Measurements from ENCODE around the gene PHLDB1.

Gene PHLDB1

DNA sequence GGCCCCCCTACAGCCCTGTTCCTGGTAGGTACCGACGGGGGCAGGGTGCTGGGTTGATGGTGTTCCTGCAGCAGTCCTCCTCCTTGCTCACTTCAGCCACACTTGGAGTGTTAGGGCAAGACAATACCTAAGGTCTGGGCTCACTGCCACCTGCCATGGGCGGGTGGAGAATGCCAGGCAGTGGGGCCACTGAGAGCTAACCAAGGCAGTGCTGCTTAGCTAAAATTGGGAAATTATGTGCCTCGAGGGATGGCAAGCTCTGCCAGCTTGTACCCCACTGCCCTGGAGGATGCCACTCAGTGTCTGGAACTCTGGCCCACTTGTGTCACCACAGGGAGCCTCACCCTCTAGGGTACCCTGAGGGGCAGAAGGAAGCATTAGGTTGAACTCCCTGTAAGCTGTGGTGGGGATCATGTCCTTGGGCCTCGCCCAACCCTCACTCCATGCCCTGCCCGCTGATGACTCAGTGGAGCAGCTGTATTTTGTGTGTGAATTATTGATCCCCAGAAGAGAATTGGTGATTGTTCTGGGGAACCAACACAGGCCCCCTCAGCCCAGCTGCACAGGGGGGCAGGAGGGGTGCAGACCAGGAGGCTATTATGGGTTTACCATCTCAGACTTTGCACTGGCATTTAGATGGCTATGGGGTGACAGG is 17.7 kb downstream of the PHLDB1 start:
- WGBS, result 96% methylated on average over 6 of the region's 6 CpGs
- peaks cover 21% of the 10 kb centered on the region for H3K4me1 ChIP-seq (ENCODE audit: insufficient read depth, low read length)
- no peak overlapping the region for H3K4me3 ChIP-seq (ENCODE audit: low read length)
- no peak overlapping the region for H3K9ac ChIP-seq (ENCODE audit: low read depth, low read length)
- H3K27me3 ChIP-seq (ENCODE audit: insufficient read depth, low read length), result no peaks in the 10 kb centered on the region
- no peak overlapping the region for H3K27ac ChIP-seq (ENCODE audit: low read depth, low read length)
- peaks cover 44% of the 10 kb centered on the region for H3K36me3 ChIP-seq (ENCODE audit: insufficient read depth, low read length)
- no peaks in the 10 kb centered on the region for H3K9me3 ChIP-seq (ENCODE audit: insufficient read depth, low read depth, low read length)

DNA sequence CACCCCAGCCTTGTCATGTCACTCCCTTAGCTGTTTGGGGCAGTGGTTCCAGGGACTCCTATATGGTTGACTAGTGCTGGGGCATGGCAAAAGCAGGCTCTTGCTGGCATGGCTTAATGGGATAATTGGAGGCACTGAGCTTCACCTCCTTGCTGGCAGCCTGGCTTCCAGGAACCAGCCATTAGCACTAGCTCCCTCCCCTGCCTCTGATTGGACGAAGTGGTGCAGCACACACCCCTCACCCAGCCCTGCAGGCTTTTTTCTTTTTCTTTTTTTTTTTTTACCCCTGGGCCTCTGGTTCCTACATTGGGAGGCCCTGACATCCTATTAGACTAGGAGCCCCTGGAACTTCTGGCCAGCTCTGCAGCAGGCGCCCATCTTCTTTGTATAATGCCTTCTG is 18.6 kb downstream of the PHLDB1 start:
- H3K27ac ChIP-seq (ENCODE audit: low read depth, low read length), result no peak overlapping the region
- H3K27me3 ChIP-seq (ENCODE audit: insufficient read depth, low read length), result no peaks in the 10 kb centered on the region
- peaks cover 15% of the 10 kb centered on the region for H3K4me1 ChIP-seq (ENCODE audit: insufficient read depth, low read length)
- H3K36me3 ChIP-seq (ENCODE audit: insufficient read depth, low read length), result peaks cover 50% of the 10 kb centered on the region
- H3K4me3 ChIP-seq (ENCODE audit: low read length), result no peak overlapping the region
- 78% methylated on average over 2 of the region's 2 CpGs for WGBS
- no peaks in the 10 kb centered on the region for H3K9me3 ChIP-seq (ENCODE audit: insufficient read depth, low read depth, low read length)
- no peak overlapping the region for H3K9ac ChIP-seq (ENCODE audit: low read depth, low read length)

- 96% methylated on average over 10 of the region's 10 CpGs for WGBS
- Histone ChIP-seq H3K9ac (ENCODE audit: low read depth, low read length) (no peak overlapping the region), H3K27me3 (ENCODE audit: insufficient read depth, low read length) (no peaks in the 10 kb centered on the region), H3K4me3 (ENCODE audit: low read length) (no peak overlapping the region), H3K4me1 (ENCODE audit: insufficient read depth, low read length) (peaks cover 6% of the 10 kb centered on the region), H3K9me3 (ENCODE audit: insufficient read depth, low read depth, low read length) (no peaks in the 10 kb centered on the region), H3K27ac (ENCODE audit: low read depth, low read length) (no peak overlapping the region), H3K36me3 (ENCODE audit: insufficient read depth, low read length) (peaks cover 58% of the 10 kb centered on the region)
Observed at GRCh38 chr11:118627566-118627965, 20.2 kb downstream of the PHLDB1 start.

- Histone ChIP-seq H3K27ac (ENCODE audit: low read depth, low read length) (no peak overlapping the region), H3K36me3 (ENCODE audit: insufficient read depth, low read length) (peaks cover 58% of the 10 kb centered on the region)
- WGBS, result 97% methylated on average over 20 of the region's 20 CpGs
Observed at GRCh38 chr11:118628031-118628430, 20.6 kb downstream of the PHLDB1 start.

GRCh38 chr11:118628432-118628831 is 21.0 kb downstream of the PHLDB1 start:
- WGBS, result 94% methylated on average over 13 of the region's 13 CpGs
- no peak overlapping the region for H3K4me3 ChIP-seq (ENCODE audit: low read length)
- no peaks in the 10 kb centered on the region for H3K27me3 ChIP-seq (ENCODE audit: insufficient read depth, low read length)
- H3K27ac ChIP-seq (ENCODE audit: low read depth, low read length), result no peak overlapping the region
- H3K36me3 ChIP-seq (ENCODE audit: insufficient read depth, low read length), result peaks cover 60% of the 10 kb centered on the region
- no peaks in the 10 kb centered on the region for H3K9me3 ChIP-seq (ENCODE audit: insufficient read depth, low read depth, low read length)
- peaks cover 1% of the 10 kb centered on the region; the same call in 1 of the 2 replicates for H3K4me1 ChIP-seq (ENCODE audit: insufficient read depth, low read length)
- no peak overlapping the region for H3K9ac ChIP-seq (ENCODE audit: low read depth, low read length)

More at GRCh38 chr11:118628031-118628430, 20.6 kb downstream of the PHLDB1 start:
- H3K4me3 ChIP-seq (ENCODE audit: low read length), result no peak overlapping the region
- no peak overlapping the region for H3K9ac ChIP-seq (ENCODE audit: low read depth, low read length)
- H3K27me3 ChIP-seq (ENCODE audit: insufficient read depth, low read length), result no peaks in the 10 kb centered on the region
- H3K4me1 ChIP-seq (ENCODE audit: insufficient read depth, low read length), result peaks cover 1% of the 10 kb centered on the region; the same call in 1 of the 2 replicates
- no peaks in the 10 kb centered on the region for H3K9me3 ChIP-seq (ENCODE audit: insufficient read depth, low read depth, low read length)

GRCh38 chr11:118628861-118629549 is 21.6 kb downstream of the PHLDB1 start:
- no peak overlapping the region for H3K9ac ChIP-seq (ENCODE audit: low read depth, low read length)
- H3K4me1 ChIP-seq (ENCODE audit: insufficient read depth, low read length), result peaks cover 7% of the 10 kb centered on the region
- H3K36me3 ChIP-seq (ENCODE audit: insufficient read depth, low read length), result peaks cover 64% of the 10 kb centered on the region
- no peak overlapping the region for H3K27ac ChIP-seq (ENCODE audit: low read depth, low read length)
- 90% methylated on average over 5 of the region's 5 CpGs for WGBS
- H3K27me3 ChIP-seq (ENCODE audit: insufficient read depth, low read length), result no peaks in the 10 kb centered on the region
- no peak overlapping the region for H3K4me3 ChIP-seq (ENCODE audit: low read length)
- no peaks in the 10 kb centered on the region for H3K9me3 ChIP-seq (ENCODE audit: insufficient read depth, low read depth, low read length)

GRCh38 chr11:118629761-118630661 is 22.6 kb downstream of the PHLDB1 start:
- Histone ChIP-seq H3K9me3 (ENCODE audit: insufficient read depth, low read depth, low read length) (no peaks in the 10 kb centered on the region), H3K4me1 (ENCODE audit: insufficient read depth, low read length) (peaks cover 12% of the 10 kb centered on the region), H3K36me3 (ENCODE audit: insufficient read depth, low read length) (peaks cover 59% of the 10 kb centered on the region), H3K27ac (ENCODE audit: low read depth, low read length) (no peak overlapping the region), H3K4me3 (ENCODE audit: low read length) (no peak overlapping the region), H3K9ac (ENCODE audit: low read depth, low read length) (no peak overlapping the region), H3K27me3 (ENCODE audit: insufficient read depth, low read length) (no peaks in the 10 kb centered on the region)
- WGBS, result 95% methylated on average over 6 of the region's 6 CpGs

GRCh38 chr11:118631142-118631909 is 23.9 kb downstream of the PHLDB1 start:
- no peak overlapping the region for H3K4me3 ChIP-seq (ENCODE audit: low read length)
- 95% methylated on average over 14 of the region's 14 CpGs for WGBS
- H3K9ac ChIP-seq (ENCODE audit: low read depth, low read length), result no peak overlapping the region
- H3K27me3 ChIP-seq (ENCODE audit: insufficient read depth, low read length), result no peaks in the 10 kb centered on the region
- H3K4me1 ChIP-seq (ENCODE audit: insufficient read depth, low read length), result peaks cover 20% of the 10 kb centered on the region
- H3K36me3 ChIP-seq (ENCODE audit: insufficient read depth, low read length), result peaks cover 58% of the 10 kb centered on the region
- H3K27ac ChIP-seq (ENCODE audit: low read depth, low read length), result no peak overlapping the region
- no peaks in the 10 kb centered on the region for H3K9me3 ChIP-seq (ENCODE audit: insufficient read depth, low read depth, low read length)

GRCh38 chr11:118632577-118633318 is 25.3 kb downstream of the PHLDB1 start:
- Histone ChIP-seq H3K27ac (ENCODE audit: low read depth, low read length) (no peak overlapping the region), H3K9ac (ENCODE audit: low read depth, low read length) (no peak overlapping the region), H3K4me1 (ENCODE audit: insufficient read depth, low read length) (peaks cover 20% of the 10 kb centered on the region), H3K27me3 (ENCODE audit: insufficient read depth, low read length) (no peaks in the 10 kb centered on the region), H3K9me3 (ENCODE audit: insufficient read depth, low read depth, low read length) (no peaks in the 10 kb centered on the region), H3K4me3 (ENCODE audit: low read length) (no peak overlapping the region), H3K36me3 (ENCODE audit: insufficient read depth, low read length) (peaks cover 61% of the 10 kb centered on the region)
- WGBS, result 95% methylated on average over 9 of the region's 9 CpGs

- H3K4me1 ChIP-seq (ENCODE audit: insufficient read depth, low read length), result peaks cover 20% of the 10 kb centered on the region
- WGBS, result 73% methylated on average over 1 of the region's 1 CpG
Observed at GRCh38 chr11:118633319-118633690, 25.9 kb downstream of the PHLDB1 start.

More at GRCh38 chr11:118633319-118633690, 25.9 kb downstream of the PHLDB1 start:
- Histone ChIP-seq H3K9ac (ENCODE audit: low read depth, low read length) (no peak overlapping the region), H3K36me3 (ENCODE audit: insufficient read depth, low read length) (peaks cover 60% of the 10 kb centered on the region), H3K4me3 (ENCODE audit: low read length) (no peak overlapping the region), H3K27me3 (ENCODE audit: insufficient read depth, low read length) (no peaks in the 10 kb centered on the region), H3K9me3 (ENCODE audit: insufficient read depth, low read depth, low read length) (no peaks in the 10 kb centered on the region), H3K27ac (ENCODE audit: low read depth, low read length) (no peak overlapping the region)
